ENCODE data around the gene ACBD3.
"Not testable (repeated sequence)": the region's sequence is repeated elsewhere in the genome, so short reads cannot be mapped to it uniquely, and the experiment has no call there.

The ACBD3 gene

GRCh38 chr1:226186124-226187018, at the start of gene ACBD3:
Gene ACBD3 (minus strand): TSS chr1:226186741. CDS start chr1:226186675, 66 bp downstream.
- peak; percentile 85 to 89 for DNase-seq

GRCh38 chr1:226233806-226234205, 47.3 kb upstream of the ACBD3 start:
- no peak for DNase-seq

DNA sequence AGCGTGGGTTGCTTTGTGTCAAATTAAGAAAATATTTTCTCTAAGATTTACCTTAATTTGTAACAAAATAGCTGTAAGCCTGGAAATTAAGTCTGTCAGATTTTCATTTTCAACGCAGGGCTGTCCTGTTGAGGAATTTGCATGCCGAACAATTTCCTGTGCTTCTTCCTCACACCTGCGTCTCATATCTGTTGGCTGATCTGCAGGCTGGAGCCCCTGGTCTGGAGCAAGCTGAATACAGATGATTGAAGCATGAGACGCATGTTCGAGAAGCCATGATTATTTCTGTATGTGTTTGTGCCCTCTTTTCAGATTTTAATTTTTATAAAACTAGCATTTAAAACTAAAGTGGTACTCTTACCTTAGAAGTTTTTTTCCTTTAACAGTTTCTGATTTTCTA, 46.8 kb upstream of the ACBD3 start:
- no peak for DNase-seq

DNA sequence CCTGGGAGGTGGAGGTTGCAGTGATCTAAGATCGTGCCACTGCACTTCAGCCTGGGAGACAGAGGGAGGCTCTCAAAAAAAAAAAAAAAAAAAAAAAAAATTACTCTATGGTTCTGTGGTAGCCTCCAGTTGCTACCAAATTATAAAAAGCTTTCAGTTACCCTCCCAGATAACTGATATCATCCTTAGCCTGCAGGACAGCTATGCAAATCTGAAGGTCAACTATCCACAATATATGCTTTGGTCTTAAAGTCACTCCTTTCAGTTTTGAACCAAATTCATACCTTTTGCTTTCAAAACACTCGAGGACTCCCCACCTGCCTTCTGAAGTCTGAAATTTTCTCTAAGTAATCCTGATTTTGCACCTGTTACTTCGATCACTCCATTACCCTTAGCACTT, 40.1 kb upstream of the ACBD3 start:
- DNase-seq: no peak

DNA sequence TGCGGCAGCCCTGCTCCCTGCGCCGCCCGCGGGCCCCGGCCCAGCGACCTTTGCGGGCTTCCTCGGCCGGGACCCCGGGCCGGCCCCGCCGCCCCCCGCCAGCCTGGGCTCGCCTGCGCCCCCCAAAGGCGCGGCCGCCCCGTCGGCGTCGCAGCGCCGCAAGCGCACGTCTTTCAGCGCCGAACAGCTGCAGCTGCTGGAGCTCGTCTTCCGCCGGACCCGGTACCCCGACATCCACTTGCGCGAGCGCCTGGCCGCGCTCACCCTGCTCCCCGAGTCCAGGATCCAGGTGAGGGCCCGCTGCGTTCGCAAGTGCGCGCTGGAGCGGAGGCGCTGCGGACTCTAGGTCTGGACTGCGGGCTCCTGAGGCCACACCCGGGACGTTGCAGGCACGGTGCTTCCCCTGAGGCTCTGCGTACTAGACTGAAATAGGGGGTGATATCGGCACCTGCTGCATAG, 37.3 kb upstream of the ACBD3 start:
- peak; percentile 41 to 49 for DNase-seq

DNA sequence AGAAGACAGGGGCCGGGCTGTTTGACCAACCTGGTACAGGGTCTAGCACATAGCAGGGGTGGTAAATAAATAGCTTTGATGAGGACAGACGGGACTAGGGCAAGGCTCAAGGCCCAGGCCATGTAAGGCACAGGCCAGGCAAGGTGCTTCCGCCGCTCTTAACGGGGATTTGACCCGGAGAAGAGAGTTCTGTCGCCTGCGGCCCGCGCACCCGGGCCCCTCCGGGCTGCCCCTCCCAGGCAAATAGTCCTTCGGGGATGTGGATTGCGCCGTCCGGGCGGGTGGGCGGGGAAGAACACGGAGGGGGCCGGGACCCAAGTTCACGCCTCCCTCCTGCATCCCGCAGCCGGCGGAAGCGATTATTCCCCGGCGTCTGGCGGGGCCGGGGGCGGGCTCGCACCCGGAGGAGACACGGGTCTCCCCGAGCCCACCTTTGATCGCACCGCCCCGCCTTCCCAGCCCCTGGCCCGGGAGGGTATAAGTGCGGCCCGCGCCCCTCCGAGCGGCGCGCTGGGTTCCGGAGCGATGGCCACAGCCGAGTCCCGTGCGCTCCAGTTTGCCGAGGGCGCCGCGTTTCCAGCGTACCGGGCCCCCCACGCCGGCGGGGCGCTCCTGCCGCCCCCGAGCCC, 36.7 kb upstream of the ACBD3 start, which contains the start of gene MIXL1:
TSS of gene MIXL1 (plus strand) at position 508 of the 629 bp plus-strand sequence. CDS start at position 526, 18 bp downstream.
- DNase-seq: peak; percentile 28 to 30

DNA sequence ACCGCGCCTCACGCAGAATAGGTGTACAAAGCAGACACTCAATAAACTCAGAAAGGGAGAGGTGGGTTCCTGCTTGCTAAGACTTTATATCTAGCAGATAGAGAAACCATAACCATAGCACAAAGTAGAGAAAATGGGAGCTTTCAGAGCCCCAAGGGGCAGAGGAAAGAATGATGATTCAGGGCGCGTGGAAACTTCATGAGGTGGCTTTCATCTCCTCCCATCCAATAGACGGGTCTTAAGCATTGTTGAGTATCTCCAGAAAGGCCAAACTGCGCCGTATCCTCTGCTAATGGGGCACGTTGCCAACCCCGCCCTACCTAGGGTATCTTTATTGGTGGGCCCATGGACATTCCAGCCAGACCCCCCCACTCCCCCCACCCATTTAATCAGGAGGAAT, 36.1 kb upstream of the ACBD3 start:
- DNase-seq: peak in 1 of 2 experiments; percentile 23

DNA sequence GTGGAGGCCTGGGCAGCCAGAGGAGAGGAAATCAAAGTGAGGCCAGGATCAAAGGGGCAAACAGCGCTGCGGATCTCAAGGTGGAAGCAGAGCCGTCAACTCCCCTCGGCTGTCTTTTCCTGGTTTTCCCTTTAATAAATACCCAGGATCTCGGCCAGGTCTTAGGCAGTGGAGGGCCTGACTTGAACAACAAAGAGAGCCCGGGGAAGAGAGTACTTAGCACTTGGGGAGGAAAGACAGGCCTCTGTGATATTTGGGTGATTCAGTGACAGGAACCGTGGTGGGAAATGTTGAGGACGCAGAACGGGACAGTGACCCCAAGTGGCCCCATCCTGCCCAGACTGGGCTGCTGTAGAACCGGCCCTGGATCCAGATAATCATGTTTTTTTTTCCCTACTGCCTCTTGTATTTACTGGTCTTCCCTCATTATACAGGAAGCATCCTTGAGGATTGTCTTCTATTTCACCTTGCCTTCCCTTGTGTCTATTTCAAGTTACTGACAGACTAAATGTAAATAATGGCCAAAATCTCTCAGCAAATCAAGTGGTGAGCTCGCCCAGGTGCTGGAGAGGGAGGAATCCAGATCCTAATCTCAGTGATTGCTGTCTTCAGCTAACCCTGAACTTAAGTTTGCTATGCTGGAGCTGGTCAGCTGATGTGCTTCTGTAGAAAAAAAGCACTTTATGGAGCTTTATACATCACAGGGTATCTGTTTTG, 34.1 kb upstream of the ACBD3 start:
- no peak for DNase-seq

DNA sequence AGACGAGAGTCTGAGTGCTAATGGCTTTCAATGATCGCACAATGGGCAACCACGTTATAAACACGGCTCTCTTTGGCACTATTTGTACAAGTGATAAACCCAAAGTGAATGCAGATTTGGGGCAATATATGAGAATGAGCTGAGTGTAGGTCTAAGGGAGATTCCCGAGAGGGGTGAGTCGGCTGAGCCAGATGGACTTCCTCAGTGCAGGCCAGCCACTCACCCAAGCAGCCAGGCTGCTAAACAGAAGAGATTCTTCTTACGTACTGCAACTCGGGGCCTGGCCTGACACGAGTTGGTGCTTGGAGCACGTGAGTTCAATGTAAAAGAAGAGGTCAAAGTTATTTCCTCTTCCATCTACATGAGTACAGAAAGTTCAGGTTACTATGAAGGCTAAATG, 30.7 kb upstream of the ACBD3 start:
- DNase-seq: no peak

DNA sequence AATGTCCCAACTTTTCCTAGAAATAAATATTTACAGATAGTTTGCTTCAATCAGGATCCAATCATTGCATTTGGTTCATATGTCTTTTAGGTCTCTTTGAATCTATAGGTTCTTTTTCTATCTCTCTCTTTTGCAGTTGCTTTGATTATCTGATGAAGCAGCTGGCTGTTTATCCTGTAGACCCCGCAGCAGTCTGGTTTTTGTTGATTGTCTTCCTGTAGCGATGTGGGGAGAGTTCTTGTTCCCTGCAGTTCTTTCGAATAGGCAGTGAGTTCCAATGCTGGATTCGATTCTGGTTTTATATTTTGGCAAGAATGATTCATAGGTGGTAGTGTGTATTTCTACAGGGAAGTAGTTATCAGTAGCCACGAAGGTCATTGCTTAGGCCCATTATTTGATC, 29.5 kb upstream of the ACBD3 start:
- DNase-seq: no peak

DNA sequence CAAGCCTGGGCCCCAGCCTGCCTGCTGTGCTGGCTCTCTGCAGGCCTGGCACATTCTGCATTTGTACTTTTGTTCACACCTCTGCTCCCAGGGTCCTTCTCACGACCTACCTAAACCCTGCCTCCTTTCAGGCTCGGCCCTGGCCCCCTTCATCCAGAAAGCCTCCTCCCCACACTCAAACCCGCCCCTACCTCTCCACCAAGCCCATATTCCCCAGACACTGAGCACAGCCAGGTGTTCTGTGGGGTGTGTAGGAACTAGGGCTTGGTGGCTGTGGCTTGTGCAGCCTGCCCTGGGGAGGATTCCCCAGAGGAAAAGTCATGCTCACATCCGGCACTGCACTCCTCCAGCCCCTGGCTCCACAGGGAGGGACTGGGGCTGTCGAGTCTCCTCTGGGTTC, 28.7 kb upstream of the ACBD3 start:
- DNase-seq: no peak

- no peak for DNase-seq
Observed at GRCh38 chr1:226212545-226212944, 26.0 kb upstream of the ACBD3 start.

DNA sequence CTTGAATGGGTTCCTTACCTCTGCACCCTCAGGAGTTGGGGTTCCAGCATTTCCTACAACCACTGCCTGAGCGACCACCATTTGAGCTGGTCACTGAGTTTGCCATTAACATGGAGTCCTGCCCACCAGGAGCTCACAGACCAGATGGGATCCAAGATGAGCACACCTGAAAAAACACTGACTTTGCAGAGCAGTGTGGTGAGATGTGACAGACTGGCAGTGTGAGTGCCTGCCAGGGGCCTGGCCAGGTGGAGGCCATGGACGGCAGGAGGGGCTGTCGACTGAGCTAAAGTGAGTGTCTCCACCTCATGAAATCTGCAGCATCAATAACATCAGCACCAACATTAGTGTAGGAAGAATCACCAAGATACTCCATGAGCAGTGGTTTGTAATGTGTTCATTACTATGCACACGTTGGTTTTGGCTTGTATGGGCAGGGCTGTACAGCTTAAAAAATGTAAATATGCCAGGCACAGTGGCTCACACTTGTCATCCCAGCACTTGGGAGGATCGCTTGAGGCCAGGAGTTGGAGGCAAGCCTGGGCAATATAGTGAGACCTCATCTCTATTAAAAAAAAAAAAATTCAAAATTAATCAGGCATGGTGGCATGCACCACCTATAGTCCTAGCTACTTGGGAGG, 24.8 kb upstream of the ACBD3 start:
- DNase-seq: no peak

- no peak for DNase-seq
Observed at GRCh38 chr1:226210571-226211176, 24.1 kb upstream of the ACBD3 start.

DNA sequence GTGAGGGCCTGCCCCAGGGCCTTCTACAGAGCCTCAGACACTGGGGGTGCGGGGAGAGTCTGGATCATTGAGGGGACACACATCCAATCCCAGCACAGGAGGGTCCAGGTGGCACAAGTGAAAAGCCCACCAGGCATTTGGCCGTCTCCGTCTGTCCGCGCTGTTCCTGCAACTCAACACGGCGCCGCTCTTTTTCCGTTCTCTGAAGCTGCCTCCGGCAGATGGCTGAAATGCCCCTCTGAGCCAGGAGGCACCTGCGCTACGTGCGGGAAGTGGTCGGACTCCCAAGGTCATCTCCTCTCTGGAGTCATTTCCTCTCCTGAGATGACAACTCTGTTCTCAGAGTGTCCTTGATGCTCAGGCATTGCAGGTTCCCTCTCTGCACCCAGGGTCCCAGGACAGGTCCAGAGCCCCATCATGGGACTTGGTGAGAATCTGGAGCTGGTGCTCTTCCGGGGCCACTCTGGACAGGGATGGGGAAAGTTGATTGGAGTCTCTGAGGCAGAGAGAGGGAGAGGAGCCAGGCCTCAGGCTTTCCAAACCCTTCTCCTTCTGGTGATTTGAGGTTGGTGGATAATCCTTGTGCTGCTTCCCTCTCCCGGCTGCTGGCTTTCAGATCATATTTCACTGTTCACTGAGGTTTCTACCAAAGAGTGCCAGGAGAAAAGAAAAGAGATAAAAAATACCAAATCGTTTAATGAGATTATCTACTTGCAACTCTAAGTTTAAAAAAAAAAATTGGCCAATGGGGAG, 22.9 kb upstream of the ACBD3 start:
- no peak for DNase-seq

DNA sequence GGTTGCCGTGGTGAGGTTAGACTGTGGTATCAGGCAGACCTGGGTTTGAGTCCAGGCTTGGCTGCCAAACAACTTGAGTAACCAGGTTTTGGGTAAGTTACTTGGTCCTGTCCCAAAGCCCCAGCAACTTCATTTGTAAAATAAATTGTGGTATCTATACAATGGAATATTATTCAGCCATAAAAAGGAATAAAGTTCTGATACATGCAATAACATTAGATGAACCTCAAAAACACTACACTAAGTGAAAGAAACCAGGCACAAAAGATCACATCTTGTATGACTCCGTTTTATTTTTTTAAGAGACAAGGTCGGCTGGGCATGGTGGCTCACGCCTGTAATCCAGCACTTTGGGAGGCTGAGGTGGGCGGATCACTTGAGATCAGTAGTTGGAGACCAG, 20.5 kb upstream of the ACBD3 start:
- DNase-seq: no peak

- DNase-seq: no peak
Observed at GRCh38 chr1:226204198-226204597, 17.7 kb upstream of the ACBD3 start.

DNA sequence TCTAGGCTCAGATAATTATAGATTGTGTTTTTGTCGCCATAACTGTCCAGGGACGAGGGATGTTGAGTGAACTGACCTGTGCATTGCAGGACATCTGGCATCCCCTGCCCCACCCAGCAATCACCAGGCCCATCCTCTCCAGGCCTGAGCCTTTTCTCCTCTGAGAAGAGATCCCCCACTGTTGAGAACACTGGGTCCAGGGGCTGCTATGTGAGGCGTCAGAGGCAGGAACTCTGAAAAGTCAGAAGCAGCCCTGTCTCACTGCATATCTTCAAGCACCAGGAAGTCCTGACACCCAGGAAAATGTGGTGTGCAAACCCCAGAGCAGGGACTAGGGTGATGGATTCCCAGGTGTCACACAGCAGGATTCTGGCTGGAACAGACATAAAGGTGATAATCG, 17.1 kb upstream of the ACBD3 start:
- DNase-seq: no peak

DNA sequence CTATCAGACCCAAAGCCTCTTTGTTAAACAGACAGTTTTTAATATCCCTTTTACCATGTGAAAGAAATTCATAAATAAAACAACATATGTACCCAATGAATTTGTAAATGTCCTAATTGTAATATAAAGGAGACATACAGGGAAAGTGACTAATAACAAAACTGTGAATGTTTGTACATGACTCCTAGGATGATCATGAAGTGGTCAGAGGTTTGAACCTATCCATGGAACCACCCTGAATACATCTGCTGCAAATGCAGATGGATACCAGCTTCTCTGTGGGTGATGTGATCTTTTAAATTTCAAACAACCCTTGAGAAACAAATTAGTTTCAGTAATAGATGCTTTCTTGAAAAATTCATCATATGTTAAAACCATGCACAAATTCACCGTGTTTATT, 16.7 kb upstream of the ACBD3 start:
- no peak for DNase-seq

- not testable (repeated sequence) for DNase-seq
Observed at GRCh38 chr1:226202666-226203065, 16.1 kb upstream of the ACBD3 start.

DNA sequence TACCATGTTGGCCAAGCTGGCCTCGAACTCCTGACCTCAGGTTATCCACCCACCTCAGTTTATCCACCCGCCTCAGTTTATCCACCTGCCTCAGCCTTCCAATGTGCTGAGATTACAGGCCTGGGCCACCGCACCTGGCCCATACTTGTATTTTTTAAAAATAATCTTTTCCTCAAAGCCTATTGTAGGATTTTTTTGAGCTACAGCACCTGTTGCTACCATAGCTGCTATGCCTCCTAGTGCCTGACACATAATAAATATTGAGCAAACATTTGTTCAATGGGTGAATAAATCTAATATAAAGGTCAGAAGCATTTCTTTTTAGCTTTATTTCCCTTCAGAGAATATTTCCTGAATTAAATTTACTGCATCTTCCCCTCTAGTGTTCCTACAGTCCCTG, 15.7 kb upstream of the ACBD3 start:
- DNase-seq: no peak
